ENCODE results near the gene TBC1D24. TPM values are rescaled to one million over a fixed set of nuclear protein-coding genes. Genes with fewer than 3 reads are reported as not detected.

TBC1D24 gene
- total RNA-seq, 2 experiments from 2014 or later: 36.1 to 38.2 TPM

DNA sequence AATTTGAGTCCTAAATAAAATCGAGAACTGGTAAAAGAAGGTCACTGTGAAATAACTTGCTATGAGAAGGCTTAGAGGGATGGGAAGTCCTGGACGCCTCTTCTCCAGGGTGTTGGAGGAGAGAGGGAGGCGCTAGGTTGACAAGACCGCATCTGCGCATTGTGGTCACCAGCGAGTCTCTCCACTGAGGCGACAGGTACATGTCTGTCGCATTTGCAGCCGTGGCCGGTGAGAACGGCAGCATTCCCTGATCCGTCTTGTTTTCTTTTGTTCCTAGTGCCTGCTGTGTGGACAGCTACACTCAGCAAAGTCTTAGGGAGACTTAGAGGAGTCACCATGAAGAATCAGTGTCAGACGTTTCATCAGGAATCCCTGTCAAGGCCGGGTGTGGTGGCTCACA, 30.8 kb downstream of the TBC1D24 start:
- POLR2A ChIA-PET: no interaction called here
- CTCF ChIA-PET: no interaction called here

DNA sequence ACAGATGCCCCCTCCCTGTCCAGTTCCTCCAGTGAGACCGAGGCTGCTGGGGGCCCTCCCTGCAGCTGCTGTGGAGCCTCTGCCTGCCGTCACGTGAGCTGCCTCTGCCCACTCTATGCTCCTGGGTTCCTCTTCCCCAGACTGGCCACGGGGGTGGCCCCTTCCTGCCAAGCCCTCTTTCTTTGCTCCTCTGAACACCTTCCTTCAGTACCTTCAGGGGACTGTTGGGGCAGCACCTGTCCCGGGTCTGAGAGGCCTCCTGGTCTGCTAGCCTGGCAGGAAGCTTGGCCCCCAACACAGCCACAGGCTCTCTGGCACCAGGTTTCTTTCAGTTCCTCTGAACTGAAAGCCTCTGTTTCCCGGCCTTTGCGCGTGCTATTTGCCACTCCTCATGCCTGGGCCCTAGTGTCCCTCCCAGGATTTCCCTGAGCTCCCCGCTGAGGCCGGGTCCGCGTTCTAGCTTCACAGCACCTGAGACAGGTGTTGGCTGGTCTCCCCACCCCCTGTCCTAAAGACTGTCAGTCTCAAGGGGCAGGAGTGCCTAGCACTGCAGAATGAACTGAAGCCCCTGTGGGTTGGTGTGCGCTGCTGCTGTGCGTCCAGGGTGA, 32.2 kb downstream of the TBC1D24 start:
- POLR2A ChIA-PET: no interaction called here
- CTCF ChIA-PET: no interaction called here

DNA sequence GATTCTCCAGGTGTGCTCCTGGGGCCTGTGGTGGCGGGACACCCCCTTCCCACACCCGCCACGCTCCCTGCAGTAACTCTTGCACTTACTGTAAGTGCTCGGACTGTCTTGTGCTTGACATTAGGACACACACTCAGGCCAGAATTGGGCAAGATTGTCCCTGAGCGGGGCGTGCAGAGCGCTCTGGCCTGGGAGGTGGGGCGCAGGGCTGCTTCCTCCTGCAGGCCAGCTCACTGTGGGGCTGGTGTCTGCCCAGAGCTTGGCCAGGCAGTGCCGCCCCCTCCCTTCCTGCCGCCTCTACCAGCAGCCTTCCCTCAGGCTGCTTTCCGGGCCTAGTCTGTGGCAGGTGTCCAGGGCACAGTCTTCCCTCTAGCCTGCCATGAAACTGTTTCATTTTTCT, 32.7 kb downstream of the TBC1D24 start:
- CTCF ChIA-PET: no interaction called here
- POLR2A ChIA-PET: no interaction called here

DNA sequence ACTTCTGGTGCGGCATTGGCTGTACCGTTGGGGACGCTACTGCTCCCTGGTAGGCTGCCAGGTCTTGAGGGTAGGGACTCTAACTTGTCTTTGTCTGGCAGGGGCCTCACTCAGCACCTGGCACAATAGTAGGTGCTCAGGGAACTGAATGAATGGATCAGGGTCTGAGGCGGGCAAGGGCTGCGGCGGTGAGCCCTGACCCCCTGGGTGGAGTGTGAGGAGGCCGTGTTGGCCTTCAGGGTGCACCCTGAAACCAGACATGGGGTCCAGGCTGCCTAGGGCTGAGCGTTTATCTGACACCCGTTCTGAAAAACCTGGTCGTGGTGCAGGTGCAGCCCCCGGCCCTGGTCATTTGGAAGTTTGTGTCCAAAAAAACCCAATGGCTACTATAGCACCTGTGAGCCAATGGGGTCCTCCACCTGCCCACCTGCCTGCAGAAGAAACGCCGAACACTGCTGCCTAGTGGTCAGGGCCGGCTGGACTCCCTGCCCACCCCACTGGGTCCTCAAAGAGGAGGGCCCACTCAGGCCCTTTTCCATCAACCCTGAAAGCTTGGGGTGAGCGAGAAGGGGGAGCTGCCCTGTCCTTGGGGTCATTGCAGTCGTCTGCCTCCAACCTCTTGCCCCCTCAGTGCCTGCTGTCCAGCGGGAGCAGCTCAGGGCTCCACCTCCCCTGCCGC, 33.9 kb downstream of the TBC1D24 start:
- CTCF ChIA-PET: no interaction called here

DNA sequence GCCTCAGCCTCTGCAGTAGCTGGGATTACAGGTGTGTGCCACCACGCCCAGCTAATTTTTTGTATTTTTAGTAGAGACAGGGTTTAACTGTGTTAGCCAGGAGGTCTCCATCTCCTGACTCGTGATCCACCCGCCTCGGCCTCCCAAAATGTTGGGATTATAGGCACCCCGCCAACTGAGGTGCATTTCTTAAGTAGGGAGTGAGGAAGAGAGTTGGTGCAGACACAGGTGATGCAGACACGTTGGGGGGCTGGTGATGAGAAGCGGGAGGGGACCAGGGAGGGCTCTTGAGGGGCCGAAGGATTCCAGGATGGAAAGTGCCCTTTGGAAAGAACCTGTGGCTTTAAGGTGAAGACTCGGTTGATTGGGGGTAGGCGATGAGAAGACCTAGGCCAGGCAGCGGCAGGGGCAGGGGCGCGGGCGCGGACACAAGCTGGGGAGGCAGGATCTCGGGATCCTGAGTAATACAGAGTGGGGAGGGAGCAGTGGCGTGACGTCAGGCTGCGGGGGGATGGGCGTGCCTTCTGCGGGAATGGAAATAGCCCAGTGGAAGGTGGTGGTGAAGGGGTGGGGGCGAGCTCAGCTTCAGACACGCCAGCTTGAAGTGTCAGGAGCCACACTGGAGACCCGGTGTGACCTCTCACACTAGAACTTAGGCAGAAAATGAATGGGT, 36.3 kb downstream of the TBC1D24 start:
- ChIA-PET CTCF (interaction anchor here (0.5 to 1.0 kb wide), 2 partner anchors 10 to 76 kb away, joined by 3 read pairs; no protein-coding TSS in a partner anchor), POLR2A (no interaction called here)

More for the DNA sequence above, 33.9 kb downstream of the TBC1D24 start:
- POLR2A ChIA-PET: no interaction called here

DNA sequence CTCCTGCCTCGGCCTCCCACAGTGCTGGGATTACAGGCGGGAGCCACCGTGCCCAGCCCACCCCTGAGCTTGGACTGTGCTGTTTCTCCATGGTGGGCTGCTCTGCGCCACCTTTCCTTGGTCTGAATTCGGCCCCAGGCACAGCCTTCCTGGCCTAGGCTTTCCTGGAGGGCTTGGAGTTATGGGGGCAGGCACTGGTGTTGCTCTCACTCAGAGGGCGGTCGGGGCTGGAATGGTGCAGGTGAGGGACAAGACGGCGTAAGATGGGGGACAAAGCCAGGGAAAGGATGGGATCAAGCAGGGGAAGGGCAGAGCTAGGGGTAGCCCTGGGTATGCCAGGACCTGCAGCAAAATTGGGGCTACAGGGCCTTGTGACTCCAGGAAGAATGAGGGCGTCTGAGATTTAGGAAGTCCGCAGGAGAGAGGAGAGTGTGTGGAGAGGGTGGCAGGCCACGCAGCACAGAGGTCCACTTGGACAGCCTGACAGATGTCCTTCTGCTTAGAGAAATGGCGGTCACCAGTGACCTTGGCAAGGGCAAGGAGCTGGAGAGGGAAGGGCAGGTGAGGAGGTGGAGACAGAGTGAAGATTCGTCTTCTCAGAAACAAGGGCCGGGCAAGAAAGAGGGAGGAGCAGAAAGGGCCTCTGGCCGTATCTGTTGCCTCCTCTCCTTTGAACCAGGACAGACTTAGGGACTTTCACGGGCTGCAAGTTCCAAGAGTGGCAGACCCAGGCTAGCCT, 37.2 kb downstream of the TBC1D24 start:
- ChIA-PET POLR2A (no interaction called here), CTCF (interaction anchor here (0.9 to 2.8 kb wide), 4 partner anchors 9 to 217 kb away, joined by 3 to 9 read pairs (median 3); no protein-coding TSS in a partner anchor)

DNA sequence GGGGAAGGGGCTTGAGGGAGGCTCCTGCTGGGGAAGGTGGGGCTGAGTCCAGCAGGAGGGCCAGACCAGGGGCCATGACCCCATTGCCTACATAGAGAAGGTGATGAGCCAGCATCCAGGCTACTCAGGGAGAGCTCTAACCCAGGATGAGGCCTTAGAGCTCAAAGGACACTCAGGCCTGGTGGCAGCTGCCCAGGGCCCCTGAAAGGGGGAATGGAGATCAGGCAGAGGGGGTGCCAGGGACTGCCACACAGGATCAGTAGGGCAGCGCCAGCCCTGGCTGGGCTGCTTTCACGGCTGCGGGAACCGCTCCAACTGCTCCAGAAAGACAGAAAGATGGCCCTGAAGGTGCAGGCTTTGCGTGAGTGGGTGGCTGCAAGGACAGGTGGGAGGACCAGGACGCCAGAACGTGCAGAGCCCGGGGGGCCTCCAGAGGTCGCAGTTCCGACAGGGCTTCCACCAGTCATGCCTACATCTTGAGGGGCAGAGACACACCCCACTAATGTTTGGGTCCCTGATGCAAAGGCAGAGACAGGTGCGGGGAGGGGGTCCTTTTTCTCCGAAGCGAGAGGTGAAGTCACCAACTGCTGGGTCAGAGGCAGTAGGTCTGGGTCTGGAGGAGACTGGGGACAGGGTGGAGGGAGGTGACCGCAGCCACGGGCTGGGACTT, 37.9 kb downstream of the TBC1D24 start:
- CTCF ChIA-PET: interaction anchor here (0.9 to 2.8 kb wide), 3 partner anchors 10 to 217 kb away, joined by 3 to 9 read pairs (median 3); no protein-coding TSS in a partner anchor
- POLR2A ChIA-PET: interaction anchor here (0.6 to 1.1 kb wide), 2 partner anchors 18 to 45 kb away, joined by 3 to 5 read pairs; partner anchors contain the start of gene CEMP1

DNA sequence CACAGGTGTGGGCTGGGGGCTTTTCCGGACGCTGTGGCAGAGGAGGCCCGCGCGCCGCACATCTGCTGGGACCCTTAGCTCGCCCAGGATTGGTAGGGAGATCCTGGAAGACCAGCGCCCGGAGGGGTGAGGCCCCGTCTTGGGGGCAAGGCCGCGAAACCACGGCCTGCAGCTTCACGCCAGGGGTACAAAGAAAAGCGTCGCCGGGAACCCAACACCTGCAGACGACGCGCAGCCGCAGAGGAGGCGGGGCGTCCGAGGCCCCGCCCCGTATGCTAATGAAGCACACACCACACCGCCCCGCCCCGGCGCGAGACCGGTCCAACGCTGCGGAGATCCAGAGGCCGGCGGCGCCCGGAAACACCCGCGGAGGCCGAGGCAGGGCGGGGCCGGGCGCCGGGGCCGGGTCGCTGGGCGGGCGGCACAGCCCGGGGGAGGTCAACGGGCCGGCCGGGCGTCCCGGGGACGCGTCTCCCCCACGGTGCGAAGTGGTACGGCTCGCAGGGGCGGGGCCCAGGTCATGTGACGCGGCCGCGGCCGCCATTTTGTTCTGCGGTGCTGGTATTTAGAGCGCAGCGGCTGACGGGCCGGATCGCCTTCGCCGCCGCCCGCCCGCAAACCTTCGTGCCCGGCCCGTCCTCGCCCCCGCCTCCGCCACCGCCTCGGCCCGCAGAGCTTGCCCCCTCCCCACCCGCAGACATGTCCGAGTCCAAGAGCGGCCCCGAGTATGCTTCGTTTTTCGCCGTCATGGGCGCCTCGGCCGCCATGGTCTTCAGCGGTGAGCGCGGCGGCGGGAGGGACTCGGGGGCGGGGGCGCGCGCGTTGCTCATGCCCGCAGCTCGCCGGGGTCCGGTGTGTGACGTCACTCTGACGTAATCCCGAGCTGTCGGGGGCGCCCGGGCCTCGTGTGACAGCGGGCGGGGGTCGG, 38.7 kb downstream of the TBC1D24 start, which contains the start of gene ATP6V0C:
TSS of gene ATP6V0C (plus strand) at position 548 of the 928 bp plus-strand sequence. CDS start at position 700, 152 bp downstream.
- CTCF ChIA-PET: interaction anchor here (1.1 to 2.8 kb wide), 2 partner anchors 12 to 19 kb away, joined by 4 to 9 read pairs; no protein-coding TSS in a partner anchor

DNA sequence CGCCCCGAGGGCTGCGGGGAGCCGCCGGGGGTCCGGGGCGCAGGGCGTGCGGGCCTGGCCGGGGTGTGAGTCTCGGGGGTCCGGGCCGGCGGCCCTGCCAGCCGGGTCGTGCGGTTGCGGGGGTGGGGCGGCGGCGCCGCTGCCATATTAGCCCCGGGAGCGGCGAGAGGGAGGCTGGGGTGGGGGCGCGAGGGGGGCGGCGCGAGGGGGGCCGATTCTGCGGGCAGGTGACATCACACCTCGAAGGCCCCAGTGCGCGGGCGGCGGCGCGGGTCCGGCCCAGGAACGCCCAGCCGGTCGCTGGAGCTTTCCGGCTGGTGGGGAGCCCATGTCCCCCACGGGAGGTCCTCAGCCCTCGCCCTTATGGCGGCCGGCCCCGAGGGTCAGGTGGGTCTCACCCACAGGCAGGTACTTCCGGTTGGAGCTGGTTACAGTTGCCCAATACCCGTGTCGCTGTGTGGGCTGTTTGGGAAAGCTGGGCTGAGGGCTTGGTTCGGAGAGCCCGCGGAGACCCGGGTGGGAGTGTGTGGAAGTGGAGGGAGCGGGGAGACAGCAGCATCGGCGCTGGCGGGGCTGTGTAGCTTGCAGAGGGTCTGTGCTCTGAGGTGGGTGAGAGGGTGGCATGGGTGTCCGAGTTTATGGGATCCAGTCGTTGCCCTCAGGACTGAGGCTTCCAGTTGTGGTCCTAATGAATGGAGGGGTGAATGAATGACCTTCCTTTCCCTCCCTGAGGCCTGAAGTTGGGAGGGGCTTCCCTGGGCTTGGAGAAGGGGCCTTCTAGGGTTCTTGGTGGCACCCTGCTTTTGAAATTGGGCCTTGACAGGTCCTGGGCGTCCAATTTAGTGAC, 39.6 kb downstream of the TBC1D24 start:
- ChIA-PET CTCF (interaction anchor here (1.1 to 2.8 kb wide), 4 partner anchors 13 to 85 kb away, joined by 3 to 9 read pairs (median 4); partner anchors contain the start of gene CCNF), POLR2A (interaction anchor here (1.0 to 1.5 kb wide), 2 partner anchors 13 to 18 kb away, joined by 3 to 7 read pairs; no protein-coding TSS in a partner anchor)

More for the DNA sequence above, 38.7 kb downstream of the TBC1D24 start, which contains the start of gene ATP6V0C:
- POLR2A ChIA-PET: interaction anchor here (0.6 to 1.5 kb wide), 3 partner anchors 18 to 45 kb away, joined by 3 to 7 read pairs (median 5); partner anchors contain the start of gene CEMP1

DNA sequence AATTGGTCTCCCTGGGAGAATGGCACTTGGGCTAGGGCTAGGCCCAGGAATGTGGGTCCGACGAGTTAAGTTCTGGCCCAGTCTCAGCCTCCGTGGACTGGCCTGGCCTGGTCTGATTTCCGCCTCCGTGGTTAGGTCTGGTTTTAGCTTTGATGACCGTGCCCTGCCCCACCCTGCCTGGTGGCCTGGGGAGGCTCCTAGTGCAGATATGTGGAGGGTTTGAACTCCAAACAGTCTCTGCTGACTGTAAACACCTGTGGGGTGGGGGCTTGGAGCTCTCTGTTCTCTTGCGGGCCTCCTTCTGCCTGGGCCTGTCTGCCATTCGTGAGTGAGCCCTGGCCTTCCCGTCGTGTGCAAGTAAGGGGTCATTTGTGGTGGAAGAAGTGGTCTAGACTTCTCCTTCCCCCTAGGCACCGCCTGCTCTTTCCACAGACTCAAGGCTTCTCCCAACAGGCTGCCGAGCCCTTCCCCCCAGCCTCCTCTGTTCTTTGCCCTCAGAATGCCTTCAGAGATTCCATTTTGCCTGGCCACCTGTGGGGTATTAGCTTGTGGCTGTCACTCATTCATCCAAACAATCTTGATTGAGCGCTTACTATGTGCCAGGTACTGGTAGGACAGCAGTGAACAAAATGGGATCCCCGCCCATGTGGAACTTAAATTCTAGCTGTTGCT, 40.4 kb downstream of the TBC1D24 start:
- ChIA-PET CTCF (interaction anchor here (0.6 to 2.8 kb wide), 6 partner anchors 14 to 761 kb away, joined by 3 to 9 read pairs (median 4); partner anchors contain the start of gene CCNF), POLR2A (interaction anchor here (0.5 to 1.5 kb wide), 3 partner anchors 14 to 24 kb away, joined by 3 to 7 read pairs (median 4); no protein-coding TSS in a partner anchor)

DNA sequence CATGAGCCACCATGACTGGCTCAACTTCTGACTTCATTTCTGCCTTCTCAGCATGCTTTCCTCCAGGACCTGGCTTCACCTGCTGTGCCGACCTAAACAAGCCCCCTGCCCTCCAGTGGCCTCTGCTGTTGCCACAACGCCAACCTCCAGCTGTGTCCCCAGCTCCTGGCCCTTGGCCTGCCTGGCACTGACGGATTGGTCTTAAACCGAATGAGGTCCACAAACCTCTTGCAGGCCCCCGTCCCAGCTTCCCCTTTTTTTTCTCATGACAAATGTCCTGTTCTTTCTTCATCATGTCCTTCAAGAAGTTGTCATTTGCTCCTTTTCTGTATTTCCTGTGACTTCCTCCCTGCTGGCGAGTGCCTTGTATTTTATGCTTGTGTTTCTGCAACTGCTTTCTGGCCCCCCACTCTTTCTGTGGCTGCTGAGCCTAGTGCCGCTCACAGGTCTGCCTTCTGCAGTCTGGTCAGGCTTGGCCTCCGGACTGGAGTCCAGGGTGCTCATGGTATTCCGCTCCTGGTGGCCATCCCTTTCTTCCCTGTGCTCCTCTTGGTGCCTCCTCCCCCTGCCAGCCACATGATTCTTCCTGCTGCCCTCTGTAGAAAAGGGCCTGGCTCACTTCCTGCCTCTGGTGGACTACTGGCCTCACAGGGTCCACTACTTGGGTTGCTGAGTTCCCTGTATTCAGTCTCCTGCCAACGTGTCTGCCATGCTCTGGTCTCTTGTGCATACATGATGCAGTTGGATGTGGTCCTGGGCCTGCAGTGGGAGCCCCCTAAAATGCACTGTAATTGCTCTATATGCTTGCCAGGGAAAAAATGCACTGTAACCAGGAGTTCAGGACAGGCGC, 41.7 kb downstream of the TBC1D24 start:
- ChIA-PET POLR2A (no interaction called here), CTCF (interaction anchor here (1.8 kb wide), 1 partner anchor 43 kb away, joined by 3 read pairs; no protein-coding TSS in a partner anchor)

DNA sequence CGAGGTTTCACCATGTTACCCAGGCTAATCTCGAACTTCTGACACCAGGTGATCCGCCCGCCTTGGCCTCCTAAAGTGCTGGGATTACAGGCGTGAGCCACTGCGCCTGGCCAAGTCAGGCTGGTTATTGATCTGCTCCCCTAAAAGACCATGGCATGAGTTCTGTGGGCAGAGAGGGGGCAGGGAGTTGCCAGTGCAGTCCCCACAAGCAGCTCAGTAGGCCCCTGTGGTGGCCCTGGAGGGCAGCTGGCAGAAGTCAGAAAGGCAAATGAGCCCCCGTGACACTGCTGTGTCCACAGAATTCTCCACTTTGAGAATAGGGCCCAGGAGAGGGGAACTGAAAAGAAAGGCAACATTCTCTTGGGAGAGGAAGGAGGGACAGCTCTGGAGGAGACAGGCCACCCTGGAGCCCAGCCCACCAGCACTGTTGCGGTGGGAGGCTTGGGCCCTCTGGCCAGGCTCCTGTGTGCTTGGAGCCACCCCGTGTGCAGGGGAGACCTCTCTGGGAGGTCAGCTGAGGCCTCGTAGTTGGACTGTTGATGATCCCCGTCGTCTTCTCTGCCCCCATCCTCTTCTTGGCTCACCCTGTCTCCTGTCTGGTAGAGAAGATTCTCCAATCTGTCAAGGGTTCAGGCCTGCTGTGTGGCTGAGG, 43.2 kb downstream of the TBC1D24 start:
- CTCF ChIA-PET: interaction anchor here (1.7 kb wide), 1 partner anchor 17 kb away, joined by 6 read pairs; no protein-coding TSS in a partner anchor
- POLR2A ChIA-PET: interaction anchor here (1.1 kb wide), 1 partner anchor 14 kb away, joined by 4 read pairs; no protein-coding TSS in a partner anchor

DNA sequence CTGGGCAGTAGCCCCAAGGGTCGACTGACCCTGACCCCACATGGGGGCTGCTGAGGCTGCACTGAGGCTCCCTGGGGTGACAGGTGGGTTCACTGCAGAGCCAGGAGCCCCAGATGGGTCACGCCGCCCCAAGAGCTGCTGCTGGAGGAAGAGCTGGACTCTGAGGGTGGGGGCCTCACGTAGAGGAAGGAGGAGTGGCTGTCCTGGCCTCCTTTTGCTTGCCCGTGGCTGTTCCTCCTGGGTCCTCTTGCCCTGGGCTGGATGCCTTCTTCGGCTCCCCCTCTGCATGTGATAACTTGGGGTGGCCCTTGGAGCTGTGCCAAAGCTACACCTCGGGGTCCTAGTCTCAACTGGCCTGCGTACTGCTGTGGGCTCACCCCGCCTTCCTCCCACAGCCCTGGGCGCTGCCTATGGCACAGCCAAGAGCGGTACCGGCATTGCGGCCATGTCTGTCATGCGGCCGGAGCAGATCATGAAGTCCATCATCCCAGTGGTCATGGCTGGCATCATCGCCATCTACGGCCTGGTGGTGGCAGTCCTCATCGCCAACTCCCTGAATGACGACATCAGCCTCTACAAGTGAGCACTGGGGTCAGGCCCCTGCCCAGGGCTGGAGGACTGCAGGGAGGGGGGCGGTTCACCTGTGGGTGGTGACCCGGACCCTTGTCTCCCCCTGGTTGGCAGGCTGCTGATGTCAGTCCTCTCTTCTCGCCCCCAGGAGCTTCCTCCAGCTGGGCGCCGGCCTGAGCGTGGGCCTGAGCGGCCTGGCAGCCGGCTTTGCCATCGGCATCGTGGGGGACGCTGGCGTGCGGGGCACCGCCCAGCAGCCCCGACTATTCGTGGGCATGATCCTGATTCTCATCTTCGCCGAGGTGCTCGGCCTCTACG, 44.1 kb downstream of the TBC1D24 start:
- ChIA-PET POLR2A (interaction anchor here (1.1 to 1.7 kb wide), 3 partner anchors 13 to 19 kb away, joined by 4 to 23 read pairs (median 7); partner anchors contain the start of gene PDPK1), CTCF (interaction anchor here (1.7 kb wide), 1 partner anchor 18 kb away, joined by 6 read pairs; no protein-coding TSS in a partner anchor)
